ENCODE data around the gene CBS. TPM values are rescaled to one million over a fixed set of nuclear protein-coding genes. Genes with fewer than 3 reads are reported as not detected.
"Not testable (repeated sequence)": the region's sequence is repeated elsewhere in the genome, so short reads cannot be mapped to it uniquely, and the experiment has no call there.

Gene CBS
- total RNA-seq, result 22.4 and 22.5 TPM in 2 replicates

- intact Hi-C loops (cut with micrococcal nuclease), result not testable (repeated sequence)
Observed at GRCh38 chr21:43075170-43076022, at the start of gene CBS. CBS (minus strand) TSS chr21:43075835; CDS start chr21:43072193, 3,642 bp downstream.

GRCh38 chr21:43115956-43116355 is 40.3 kb upstream of the CBS start:
- intact Hi-C loops (cut with micrococcal nuclease), result not testable (repeated sequence)

GRCh38 chr21:43114483-43114882 is 38.8 kb upstream of the CBS start:
- intact Hi-C loops (cut with micrococcal nuclease), result not testable (repeated sequence)

GRCh38 chr21:43109006-43109405 is 33.4 kb upstream of the CBS start:
- intact Hi-C loops (cut with micrococcal nuclease), result not testable (repeated sequence)

GRCh38 chr21:43108177-43108576 is 32.5 kb upstream of the CBS start:
- intact Hi-C loops (cut with micrococcal nuclease), result not testable (repeated sequence)

- intact Hi-C loops (cut with micrococcal nuclease), result not testable (repeated sequence)
Observed at GRCh38 chr21:43107794-43108137, 32.1 kb upstream of the CBS start.

GRCh38 chr21:43106965-43107793 is 31.5 kb upstream of the CBS start, which contains the start of gene U2AF1:
U2AF1 (minus strand) TSS chr21:43107570; CDS start chr21:43107494, 76 bp downstream.
- intact Hi-C loops (cut with micrococcal nuclease), result not testable (repeated sequence)

GRCh38 chr21:43104642-43105041 is 29.0 kb upstream of the CBS start:
- intact Hi-C loops (cut with micrococcal nuclease), result not testable (repeated sequence)

- intact Hi-C loops (cut with micrococcal nuclease), result not testable (repeated sequence)
Observed at GRCh38 chr21:43102281-43102680, 26.6 kb upstream of the CBS start.

GRCh38 chr21:43101676-43102075 is 26.0 kb upstream of the CBS start:
- intact Hi-C loops (cut with micrococcal nuclease), result not testable (repeated sequence)

GRCh38 chr21:43101000-43101399 is 25.4 kb upstream of the CBS start:
- intact Hi-C loops (cut with micrococcal nuclease), result not testable (repeated sequence)

- intact Hi-C loops (cut with micrococcal nuclease), result not testable (repeated sequence)
Observed at GRCh38 chr21:43091979-43092614, 16.5 kb upstream of the CBS start.

GRCh38 chr21:43090947-43091346 is 15.3 kb upstream of the CBS start:
- intact Hi-C loops (cut with micrococcal nuclease), result not testable (repeated sequence)

GRCh38 chr21:43089463-43089862 is 13.8 kb upstream of the CBS start:
- intact Hi-C loops (cut with micrococcal nuclease), result not testable (repeated sequence)

- intact Hi-C loops (cut with micrococcal nuclease), result not testable (repeated sequence)
Observed at GRCh38 chr21:43082587-43083300, 7.1 kb upstream of the CBS start.

GRCh38 chr21:43076643-43077042 is 1.0 kb upstream of the CBS start:
- intact Hi-C loops (cut with micrococcal nuclease), result not testable (repeated sequence)

GRCh38 chr21:43076023-43076637 is 495 bp upstream of the CBS start:
- intact Hi-C loops (cut with micrococcal nuclease), result not testable (repeated sequence)

- intact Hi-C loops (cut with micrococcal nuclease), result not testable (repeated sequence)
Observed at GRCh38 chr21:43074401-43075169, 1.1 kb downstream of the CBS start.

- intact Hi-C loops (cut with micrococcal nuclease), result not testable (repeated sequence)
Observed at GRCh38 chr21:43072742-43073141, 2.9 kb downstream of the CBS start.

- intact Hi-C loops (cut with micrococcal nuclease), result not testable (repeated sequence)
Observed at GRCh38 chr21:43069682-43070081, 6.0 kb downstream of the CBS start.

Data from T-helper 1 cell treated with Interleukin-12 subunit alpha and Interleukin-12 subunit beta and Interleukin-4 antibody, amounts not matched to agents 30 ng/mL and 1 ng/mL, for 36 hours (primary cell).